Gastrocnemius medialis (tissue), 4 donors: Measurements from ENCODE around the gene ACSM5. TPM values are rescaled to one million over a fixed set of nuclear protein-coding genes. Genes with fewer than 3 reads are reported as not detected.

ENCODE experiments used
- ATAC-seq, 2 donors: fragments of 150-250 bp; one replicate each; pipeline ENCODE4 v1.9.1; 2016
- DNase-seq, 2 donors: peaks; one replicate each; pipeline ENCODE4 v3.0.0-alpha.2; 2019
- H3K27ac ChIP-seq, 4 donors: fragments of 200-600 bp; sonication (generic); 1 replicate in 1 of 4; 2 replicates in 3 of 4; pipeline ENCODE4 v1.5.1; 2016 to 2018; ENCODE audit warnings: mild to moderate bottlenecking in 2 of 4, moderate library complexity in 1 of 4
- H3K27me3 ChIP-seq, 3 donors: fragments of 200-600 bp; sonication (generic) in 2 of 3; 1 replicate in 1 of 3; 2 replicates in 2 of 3; pipeline versions ENCODE4 v1.5.1 to v1.6.0; 2016 to 2019; ENCODE audit warnings: mild to moderate bottlenecking in 1 of 3, moderate library complexity in 1 of 3
- H3K36me3 ChIP-seq, 2 donors: fragments of 200-600 bp; sonication (generic) in 1 of 2; one replicate each; pipeline ENCODE4 v1.5.1; 2017 to 2018
- H3K4me1 ChIP-seq, 2 donors: fragments of 200-600 bp; sonication (generic) in 1 of 2; one replicate each; pipeline ENCODE4 v1.5.1; 2016 to 2017; ENCODE audit warnings: mild to moderate bottlenecking in 2 of 2
- H3K4me3 ChIP-seq, 4 donors: fragments of 200-600 bp; sonication (generic) in 3 of 4; 1 replicate in 1 of 4; 2 replicates in 3 of 4; pipeline ENCODE4 v1.5.1; 2016 to 2019; ENCODE audit warnings: mild to moderate bottlenecking in 2 of 4
- H3K9me3 ChIP-seq, 3 donors: fragments of 200-600 bp; sonication (generic) in 2 of 3; 1 replicate in 1 of 3; 2 replicates in 2 of 3; pipeline ENCODE4 v1.5.1; 2016 to 2019
- POLR2A ChIP-seq, 2 donors: fragments of 450-650 bp; IDR thresholded peaks; one replicate each; pipeline ENCODE4 v1.6.1; 2017; ENCODE audit warnings: antibody characterized with exemption in 2 of 2, mild to moderate bottlenecking in 2 of 2, moderate library complexity in 2 of 2
- in situ Hi-C, 4 donors: fragments of 200-750 bp; cut with MboI; loops; one replicate each; pipeline versions ENCODE4 v1.15.0 to v1.8.0; 2017; ENCODE audit warnings: low sequenced_read_pairs in 4 of 4
- intact Hi-C: fragments of 100-400 bp; cut with DNase I; formaldehyde crosslinking; loops from one replicate; pipeline ENCODE4 v1.15.1; 2023; ENCODE audit warnings: low total_unique reads
- total RNA-seq, 4 donors: library from RNA; depleted of rRNA; stranded (reverse); fragments of >200 nt; gene quantifications; one replicate each; pipeline versions ENCODE4 v1.1.0 to v1.2.3, GENCODE V29; 2016
- TF ChIP-seq, protein P1 (sequence below), 5 experiments: fragments of 450-650 bp in 3 of 5; fragments of 200-600 bp in 2 of 5; sonication (generic) in 2 of 5; IDR thresholded peaks in 4 of 5; conservative IDR thresholded peaks in 1 of 5; 1 replicate in 4 of 5; 2 replicates in 1 of 5; pipeline ENCODE4 v1.5.1; 2016 to 2019; ENCODE audit warnings: antibody characterized with exemption in 5 of 5, mild to moderate bottlenecking in 3 of 5, moderate library complexity in 3 of 5

The ACSM5 gene
- total RNA-seq, 4 donors from 2014 or later = 4.2 to 30.5 (median 9.6) TPM

DNA sequence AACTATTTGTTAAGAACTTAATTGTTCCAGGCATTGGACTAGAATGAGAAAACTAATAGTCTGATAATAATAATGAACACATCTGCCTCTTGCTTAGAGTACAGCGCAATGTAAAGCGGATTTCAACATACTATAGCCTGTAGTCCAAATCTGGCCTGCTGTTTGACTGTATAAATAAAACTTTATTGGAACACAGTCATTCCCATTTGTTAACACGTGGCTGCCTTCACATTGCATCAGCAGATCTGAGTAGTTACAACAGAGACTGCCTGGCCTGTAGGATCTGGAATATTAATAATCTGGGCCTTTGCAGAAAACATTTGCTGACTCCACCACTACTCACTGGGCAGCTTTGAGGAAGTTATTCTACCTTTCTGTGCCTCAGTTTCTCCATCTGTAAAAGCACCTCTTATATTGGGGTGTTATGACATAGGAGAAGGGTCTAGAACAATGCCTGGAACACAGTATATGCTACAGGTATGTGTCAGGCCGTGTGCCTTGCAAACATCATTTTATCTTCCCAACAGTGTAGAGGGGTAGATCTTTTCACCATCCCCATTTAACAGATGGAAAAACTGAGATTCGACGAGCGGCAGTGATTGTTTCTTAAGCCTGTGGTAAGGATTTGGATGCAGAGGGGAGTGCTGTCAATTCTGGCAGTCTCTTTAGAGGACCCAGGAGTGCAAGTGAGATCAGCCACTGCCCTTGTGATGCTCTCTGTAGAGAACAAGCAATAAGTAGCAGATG lies 27.0 kb upstream of the ACSM5 start:
- H3K4me3 ChIP-seq = no peak overlapping the region
- H3K4me1 ChIP-seq = no peaks in the 10 kb centered on the region
- no peaks in the 10 kb centered on the region for H3K9me3 ChIP-seq
- DNase-seq (no peak), ATAC-seq (no peak)
- no peaks in the 10 kb centered on the region for H3K27me3 ChIP-seq
- TF ChIP-seq, protein P1, sequence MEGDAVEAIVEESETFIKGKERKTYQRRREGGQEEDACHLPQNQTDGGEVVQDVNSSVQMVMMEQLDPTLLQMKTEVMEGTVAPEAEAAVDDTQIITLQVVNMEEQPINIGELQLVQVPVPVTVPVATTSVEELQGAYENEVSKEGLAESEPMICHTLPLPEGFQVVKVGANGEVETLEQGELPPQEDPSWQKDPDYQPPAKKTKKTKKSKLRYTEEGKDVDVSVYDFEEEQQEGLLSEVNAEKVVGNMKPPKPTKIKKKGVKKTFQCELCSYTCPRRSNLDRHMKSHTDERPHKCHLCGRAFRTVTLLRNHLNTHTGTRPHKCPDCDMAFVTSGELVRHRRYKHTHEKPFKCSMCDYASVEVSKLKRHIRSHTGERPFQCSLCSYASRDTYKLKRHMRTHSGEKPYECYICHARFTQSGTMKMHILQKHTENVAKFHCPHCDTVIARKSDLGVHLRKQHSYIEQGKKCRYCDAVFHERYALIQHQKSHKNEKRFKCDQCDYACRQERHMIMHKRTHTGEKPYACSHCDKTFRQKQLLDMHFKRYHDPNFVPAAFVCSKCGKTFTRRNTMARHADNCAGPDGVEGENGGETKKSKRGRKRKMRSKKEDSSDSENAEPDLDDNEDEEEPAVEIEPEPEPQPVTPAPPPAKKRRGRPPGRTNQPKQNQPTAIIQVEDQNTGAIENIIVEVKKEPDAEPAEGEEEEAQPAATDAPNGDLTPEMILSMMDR (IDR thresholded peaks at IDR 0.05 in 4 of 5, conservative IDR thresholded peaks at IDR 0.05 in 1 of 5) = no peak
- TF ChIP-seq POLR2A (IDR thresholded peaks at IDR 0.05) = no peak
- intact Hi-C loops = loop anchor here (10.0 kb wide), 1 partner anchor 828 kb away; the partner anchor contains the start of gene VPS35L
- in situ Hi-C loops = loop anchor here (5.0 to 25.0 kb wide), 2 partner anchors 470 kb away; no protein-coding TSS in a partner anchor
- H3K36me3 ChIP-seq = no peaks in the 10 kb centered on the region
- no peak overlapping the region for H3K27ac ChIP-seq

DNA sequence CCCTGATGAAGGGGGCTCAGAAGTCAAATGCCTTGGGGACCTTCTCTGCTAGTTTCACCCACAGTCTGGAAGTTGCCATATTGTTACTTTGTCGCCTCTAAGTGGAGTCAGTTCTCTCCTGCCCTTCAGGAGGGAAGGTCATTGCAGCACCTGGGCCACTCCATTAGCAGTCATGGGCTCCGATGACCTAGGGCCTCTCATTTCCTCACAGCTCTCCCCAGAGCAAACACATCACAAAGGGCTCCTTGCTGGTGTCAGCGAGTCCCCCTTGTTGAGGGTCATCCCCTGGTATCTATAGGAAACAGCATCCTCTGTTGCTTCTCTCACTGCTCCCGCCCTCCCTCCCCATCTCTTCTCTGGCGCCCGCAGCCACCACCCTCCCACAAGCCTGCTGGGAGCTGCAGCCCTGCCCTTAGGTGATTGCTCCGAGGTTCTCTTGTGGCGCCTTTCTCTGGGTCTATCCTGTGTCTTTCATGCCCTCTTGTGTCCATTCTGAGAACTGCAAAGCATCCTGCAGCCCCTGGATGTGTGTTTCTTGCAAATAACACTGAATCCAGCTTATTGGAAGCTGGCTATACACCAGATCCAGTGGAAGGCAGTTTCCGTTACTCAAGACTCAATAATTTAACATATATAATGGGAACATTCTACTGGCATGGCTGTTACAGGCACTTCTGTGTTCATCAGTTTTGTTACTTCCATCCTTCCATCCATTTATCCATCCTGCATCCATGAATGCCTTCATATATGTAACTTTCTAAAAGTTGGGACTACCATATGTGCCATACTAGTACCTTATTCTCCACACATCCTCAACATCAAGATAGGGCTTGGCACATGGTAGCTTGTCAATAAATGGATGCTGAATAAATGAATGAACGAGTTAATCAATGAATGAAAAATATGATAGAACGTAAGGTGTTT lies 26.0 kb upstream of the ACSM5 start:
- TF ChIP-seq, protein P1 (IDR thresholded peaks at IDR 0.05 in 4 of 5, conservative IDR thresholded peaks at IDR 0.05 in 1 of 5) = peak in 4 of 5 experiments; percentile 27 to 62 (median 50)
- no peak for TF ChIP-seq POLR2A (IDR thresholded peaks at IDR 0.05)
- H3K27ac ChIP-seq = no peak overlapping the region
- ATAC-seq (peak in 1 of 2 donors; percentile 55), DNase-seq (peak in 1 of 2 donors; percentile 14)
- intact Hi-C loops = loop anchor here (1.0 to 10.0 kb wide), 2 partner anchors 476 to 829 kb away; partner anchors contain the start of gene VPS35L
- H3K9me3 ChIP-seq = no peaks in the 10 kb centered on the region
- H3K36me3 ChIP-seq = no peaks in the 10 kb centered on the region
- H3K4me1 ChIP-seq = no peaks in the 10 kb centered on the region
- in situ Hi-C loops = loop anchor here (5.0 to 25.0 kb wide), 2 partner anchors 471 kb away; no protein-coding TSS in a partner anchor
- no peaks in the 10 kb centered on the region for H3K27me3 ChIP-seq
- no peak overlapping the region for H3K4me3 ChIP-seq

DNA sequence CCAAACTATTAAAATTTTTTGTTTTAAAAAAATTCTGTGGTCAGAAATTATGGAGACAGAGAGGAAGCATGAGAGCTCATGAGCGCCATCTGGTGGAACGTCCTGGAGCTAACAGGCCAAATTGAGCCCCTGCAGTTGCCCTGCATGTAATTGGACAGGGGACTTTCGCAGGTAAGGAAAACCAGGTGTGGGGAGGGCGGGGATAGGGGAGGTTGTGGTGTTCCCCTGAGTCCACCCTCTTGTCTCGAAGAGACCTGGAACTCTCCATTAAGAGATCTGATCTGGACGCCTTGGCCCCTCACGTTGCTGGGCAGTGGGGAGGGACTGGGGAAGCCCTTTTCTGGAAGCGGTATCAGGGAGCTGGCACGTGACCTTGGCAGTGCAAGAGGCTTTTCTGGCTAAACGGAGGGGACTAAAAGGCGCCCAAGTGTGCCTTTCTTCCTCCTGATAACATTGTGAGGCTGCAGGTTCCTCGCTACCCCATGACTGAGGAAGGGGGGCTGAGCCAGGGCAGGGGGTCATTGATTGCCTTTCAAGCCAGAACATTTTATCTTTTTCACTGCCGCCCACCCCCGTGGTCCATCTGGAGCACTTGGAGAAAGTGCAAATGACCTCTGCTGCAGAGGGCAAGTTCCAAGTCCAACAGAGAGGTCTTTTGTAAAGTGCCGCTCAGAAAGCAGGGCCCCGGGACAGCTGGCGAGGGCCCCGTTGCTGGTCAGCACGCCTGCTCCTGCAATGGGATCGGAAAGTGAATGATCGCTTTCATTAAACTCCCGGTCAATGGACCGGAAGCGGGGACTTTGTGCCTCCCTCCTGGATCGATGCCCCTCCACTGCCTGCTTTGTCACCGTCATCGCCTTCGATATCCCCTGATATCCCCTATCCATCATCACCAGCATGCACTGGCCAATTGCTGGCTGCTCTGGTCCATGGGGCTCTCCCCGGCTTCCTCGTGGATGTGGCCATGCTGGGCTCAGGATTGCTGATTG lies 23.2 kb upstream of the ACSM5 start:
- no peaks in the 10 kb centered on the region for H3K36me3 ChIP-seq
- no peaks in the 10 kb centered on the region for H3K9me3 ChIP-seq
- ATAC-seq (peak in 1 of 2 donors; percentile 36), DNase-seq (peak; percentile 16 to 29)
- no peak overlapping the region for H3K27ac ChIP-seq
- in situ Hi-C loops = loop anchor here in 3 of 4 donors (25.0 kb wide), 1 partner anchor 474 kb away; no protein-coding TSS in a partner anchor
- TF ChIP-seq POLR2A (IDR thresholded peaks at IDR 0.05) = no peak
- TF ChIP-seq, protein P1 (IDR thresholded peaks at IDR 0.05 in 4 of 5, conservative IDR thresholded peaks at IDR 0.05 in 1 of 5) = peak; percentile 19 to 75 (median 49)
- no peaks in the 10 kb centered on the region for H3K4me1 ChIP-seq
- H3K4me3 ChIP-seq = no peak overlapping the region
- intact Hi-C loops = loop anchor here (10.0 kb wide), 1 partner anchor 831 kb away; the partner anchor contains the start of gene VPS35L
- no peaks in the 10 kb centered on the region for H3K27me3 ChIP-seq

DNA sequence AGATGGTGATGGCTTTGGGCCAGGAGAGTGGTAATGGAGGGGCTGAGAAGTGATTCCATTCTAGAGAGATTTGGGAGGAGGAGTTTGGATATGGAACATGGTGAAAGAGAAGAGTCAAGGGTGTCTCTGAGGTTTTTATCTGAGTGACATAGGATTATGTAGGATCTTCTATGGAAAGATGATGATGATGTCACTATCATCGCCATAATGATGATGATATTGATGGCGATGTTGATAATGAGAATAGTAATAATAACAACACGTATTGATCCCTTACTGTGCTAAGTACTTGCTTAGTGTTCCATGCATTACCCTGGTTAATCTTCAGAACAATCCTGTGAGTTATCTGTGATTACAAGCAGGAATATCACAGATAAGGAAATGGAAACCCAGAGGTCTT lies 21.4 kb upstream of the ACSM5 start:
- TF ChIP-seq, protein P1 (IDR thresholded peaks at IDR 0.05 in 4 of 5, conservative IDR thresholded peaks at IDR 0.05 in 1 of 5) = no peak
- no peak for TF ChIP-seq POLR2A (IDR thresholded peaks at IDR 0.05)
- Histone ChIP-seq H3K36me3 (no peaks in the 10 kb centered on the region), H3K9me3 (no peaks in the 10 kb centered on the region), H3K4me3 (no peak overlapping the region), H3K27me3 (no peaks in the 10 kb centered on the region), H3K4me1 (no peaks in the 10 kb centered on the region), H3K27ac (no peak overlapping the region)
- in situ Hi-C loops = loop anchor here in 3 of 4 donors (25.0 kb wide), 1 partner anchor 476 kb away; no protein-coding TSS in a partner anchor
- DNase-seq = no peak
- intact Hi-C loops = loop anchor here (10.0 kb wide), 1 partner anchor 833 kb away; the partner anchor contains the start of gene VPS35L
- ATAC-seq = no peak
